Stomach smooth muscle (tissue), 2 donors: ENCODE data around the gene TBXA2R.

Experiments
- H3K27ac ChIP-seq: one replicate; pipeline ENCODE4 v1.7.0; 2013; ENCODE audit warnings: mild to moderate bottlenecking, low read length, inconsistent platforms
- H3K27me3 ChIP-seq, 2 donors: one replicate each; pipeline ENCODE4 v1.7.0; 2013; ENCODE audit warnings: low read length in 2 of 2; ENCODE audit not compliant: insufficient read depth in 2 of 2, control insufficient read depth in 1 of 2
- H3K36me3 ChIP-seq, 2 donors: one replicate each; pipeline ENCODE4 v1.7.0; 2013; ENCODE audit warnings: low read length in 2 of 2; ENCODE audit not compliant: control insufficient read depth in 2 of 2, insufficient read depth in 2 of 2
- H3K4me1 ChIP-seq: one replicate; pipeline ENCODE4 v1.7.0; 2013; ENCODE audit warnings: low read length; ENCODE audit not compliant: control insufficient read depth, insufficient read depth
- H3K4me3 ChIP-seq, 2 donors: one replicate each; pipeline ENCODE4 v1.7.0; 2013; ENCODE audit warnings: low read length in 2 of 2
- H3K9ac ChIP-seq, 2 donors: one replicate each; pipeline ENCODE4 v1.7.0; 2013; ENCODE audit warnings: low read length in 2 of 2, mild to moderate bottlenecking in 1 of 2
- H3K9me3 ChIP-seq, 2 donors: one replicate each; pipeline ENCODE4 v1.7.0; 2013; ENCODE audit warnings: low read length in 2 of 2; ENCODE audit not compliant: control insufficient read depth in 2 of 2
- donor health status: healthy.
- donor health status: Pancreatic carcinoma.

TBXA2R gene

GRCh38 chr19:3557461-3558248 is 49.0 kb downstream of the TBXA2R start, which contains the start of gene MFSD12:
MFSD12 (minus strand) TSS chr19:3557586; CDS start chr19:3557403, 183 bp downstream.
- Histone ChIP-seq H3K4me1 (peaks cover 25% of the 10 kb centered on the region), H3K27ac (peak within 1 kb of the TSS; percentile 49)

GRCh38 chr19:3556978-3557460 is 49.7 kb downstream of the TBXA2R start:
- H3K27ac ChIP-seq = peak overlapping the region; percentile 49
- peaks cover 26% of the 10 kb centered on the region for H3K4me1 ChIP-seq
- no peaks in the 10 kb centered on the region for H3K36me3 ChIP-seq
- no peaks in the 10 kb centered on the region for H3K27me3 ChIP-seq
- peak overlapping the region; percentile 71 to 76 for H3K9ac ChIP-seq
- peak overlapping the region; percentile 75 to 94 for H3K4me3 ChIP-seq
- no peaks in the 10 kb centered on the region for H3K9me3 ChIP-seq

More at GRCh38 chr19:3557461-3558248, 49.0 kb downstream of the TBXA2R start, which contains the start of gene MFSD12:
- H3K4me3 ChIP-seq = peak within 1 kb of the TSS; percentile 85 to 94
- H3K9me3 ChIP-seq = no peaks in the 10 kb centered on the region
- H3K9ac ChIP-seq = peak within 1 kb of the TSS; percentile 75 to 76
- H3K27me3 ChIP-seq = no peaks in the 10 kb centered on the region
- no peaks in the 10 kb centered on the region for H3K36me3 ChIP-seq

- peak overlapping the region; percentile 75 to 94 for H3K4me3 ChIP-seq
- H3K4me1 ChIP-seq = peaks cover 26% of the 10 kb centered on the region
- no peaks in the 10 kb centered on the region for H3K27me3 ChIP-seq
- H3K9ac ChIP-seq = peak overlapping the region; percentile 71 to 76
- H3K36me3 ChIP-seq = no peaks in the 10 kb centered on the region
- H3K27ac ChIP-seq = peak overlapping the region; percentile 49
- H3K9me3 ChIP-seq = no peaks in the 10 kb centered on the region
Measured at GRCh38 chr19:3556423-3556977, 50.2 kb downstream of the TBXA2R start.

GRCh38 chr19:3555653-3556422 is 50.8 kb downstream of the TBXA2R start:
- Histone ChIP-seq H3K4me1 (peaks cover 26% of the 10 kb centered on the region), H3K4me3 (peak overlapping the region; percentile 75 to 94), H3K9me3 (no peaks in the 10 kb centered on the region), H3K27me3 (no peaks in the 10 kb centered on the region), H3K36me3 (no peaks in the 10 kb centered on the region), H3K27ac (no peak overlapping the region), H3K9ac (peak overlapping the region; percentile 71 to 76)

- Histone ChIP-seq H3K4me3 (no peak overlapping the region), H3K9me3 (no peaks in the 10 kb centered on the region), H3K4me1 (peaks cover 26% of the 10 kb centered on the region), H3K36me3 (no peaks in the 10 kb centered on the region), H3K27ac (no peak overlapping the region), H3K27me3 (no peaks in the 10 kb centered on the region), H3K9ac (no peak overlapping the region)
Measured at GRCh38 chr19:3554254-3555083, 52.2 kb downstream of the TBXA2R start.

GRCh38 chr19:3551792-3552095 is 54.9 kb downstream of the TBXA2R start:
- no peak overlapping the region for H3K27ac ChIP-seq

GRCh38 chr19:3550947-3551791 is 55.5 kb downstream of the TBXA2R start:
- no peak overlapping the region for H3K27ac ChIP-seq
- no peaks in the 10 kb centered on the region for H3K27me3 ChIP-seq
- H3K4me3 ChIP-seq = no peak overlapping the region
- H3K9ac ChIP-seq = no peak overlapping the region
- H3K36me3 ChIP-seq = no peaks in the 10 kb centered on the region
- H3K4me1 ChIP-seq = peaks cover 13% of the 10 kb centered on the region
- H3K9me3 ChIP-seq = no peaks in the 10 kb centered on the region

More at GRCh38 chr19:3551792-3552095, 54.9 kb downstream of the TBXA2R start:
- Histone ChIP-seq H3K4me3 (no peak overlapping the region), H3K9me3 (no peaks in the 10 kb centered on the region), H3K4me1 (peaks cover 19% of the 10 kb centered on the region), H3K36me3 (no peaks in the 10 kb centered on the region), H3K9ac (no peak overlapping the region), H3K27me3 (no peaks in the 10 kb centered on the region)

GRCh38 chr19:3549816-3550215 is 56.9 kb downstream of the TBXA2R start:
- Histone ChIP-seq H3K9me3 (no peaks in the 10 kb centered on the region), H3K27ac (no peak overlapping the region), H3K4me1 (peaks cover 4% of the 10 kb centered on the region), H3K27me3 (no peaks in the 10 kb centered on the region), H3K36me3 (peaks cover 2 to 4% of the 10 kb centered on the region in 2 donors), H3K4me3 (no peak overlapping the region), H3K9ac (no peak overlapping the region)

GRCh38 chr19:3548606-3549005 is 58.1 kb downstream of the TBXA2R start:
- Histone ChIP-seq H3K4me3 (no peak overlapping the region), H3K27me3 (no peaks in the 10 kb centered on the region), H3K4me1 (peaks cover 4% of the 10 kb centered on the region), H3K36me3 (peaks cover 2 to 4% of the 10 kb centered on the region in 2 donors), H3K9me3 (no peaks in the 10 kb centered on the region), H3K27ac (no peak overlapping the region), H3K9ac (no peak overlapping the region)
